A549 (cell line): ENCODE results near the gene C2orf69. TPM values are rescaled to one million over a fixed set of nuclear protein-coding genes. Genes with fewer than 3 reads are reported as not detected.

Experiments
- ATAC-seq, 2 experiments: fragments of 200-7000 bp in 1 of 2; fragments of >200 bp in 1 of 2; cut with Nextera tagmentation in 1 of 2; cut with Tn5 transposase in 1 of 2; 3 replicates each; pipeline versions ENCODE4 v1.8.0 to v1.9.1; 2018 to 2020; ENCODE audit warnings: mild to moderate bottlenecking in 1 of 2, moderate library complexity in 1 of 2
- CTCF ChIA-PET: fragments of 300-600 bp; sonication (Branson Sonifier 250); formaldehyde crosslinking; extraction: SDS; loops from one replicate; lab custom pipeline; 2021; ENCODE audit warnings: antibody characterized with exemption, inconsistent platforms; lab: Yijun Ruan, JAX
- POLR2A ChIA-PET: fragments of 350-600 bp; formaldehyde crosslinking; extraction: SDS; loops from one replicate; lab custom pipeline; 2021; ENCODE audit warnings: antibody characterized with exemption, inconsistent platforms; lab: Yijun Ruan, JAX
- DNase-seq, 2 experiments: peaks; one replicate each; pipeline versions ENCODE4 v3.0.0 to v3.0.0-alpha.2; 2011 to 2016; ENCODE audit warnings: low read depth in 1 of 2, low spot score in 1 of 2
- FAIRE-seq: peaks from 2 replicates; lab custom pipeline; 2011; peaks lifted over from hg19 to GRCh38; lab: Jason Lieb, UNC
- H3K27ac ChIP-seq, 2 experiments: fragments of >200 bp; sonication (Bioruptor Twin); formaldehyde crosslinking; 3 replicates each; pipeline ENCODE4 v1.5.1; 2016 to 2017
- H3K4me1 ChIP-seq: fragments of >200 bp; sonication (Bioruptor Twin); formaldehyde crosslinking; 3 replicates; pipeline ENCODE4 v1.6.1; 2016
- H3K4me2 ChIP-seq: fragments of >200 bp; sonication (Bioruptor Twin); formaldehyde crosslinking; 3 replicates; pipeline ENCODE4 v1.6.1; 2016
- H3K4me3 ChIP-seq: fragments of >200 bp; sonication (Bioruptor Twin); formaldehyde crosslinking; 3 replicates; pipeline ENCODE4 v1.5.1; 2016
- H3K9me3 ChIP-seq: fragments of >200 bp; sonication (Bioruptor Twin); formaldehyde crosslinking; 3 replicates; pipeline ENCODE4 v1.6.1; 2016
- CEBPB ChIP-seq, 2 experiments: fragments of >200 bp in 1 of 2; sonication (Bioruptor Twin) in 1 of 2; formaldehyde crosslinking in 1 of 2; IDR thresholded peaks; 2 replicates each; pipeline ENCODE4 v1.6.1; 2012 to 2016
- CHD2 ChIP-seq: fragments of 150-350 bp; IDR thresholded peaks from 2 replicates; pipeline ENCODE4 v1.6.1; 2014; ENCODE audit warnings: low read length; ENCODE audit not compliant: partially characterized antibody
- CTCF ChIP-seq: fragments of >200 bp; sonication (Bioruptor Twin); formaldehyde crosslinking; IDR thresholded peaks from 3 replicates; pipeline ENCODE4 v1.5.1; 2016
- ELK1 ChIP-seq: fragments of 150-350 bp; IDR thresholded peaks from 2 replicates; pipeline ENCODE4 v1.6.1; 2014; ENCODE audit warnings: low read depth, mild to moderate bottlenecking, low read length
- ESRRA ChIP-seq: fragments of 150-350 bp; IDR thresholded peaks from 2 replicates; pipeline ENCODE4 v1.6.1; 2014; ENCODE audit warnings: mild to moderate bottlenecking, low read length, borderline replicate concordance
- FOXS1 ChIP-seq: fragments of 250-450 bp; sonication (Bioruptor Pico); IDR thresholded peaks from 2 replicates; pipeline ENCODE4 v1.5.0; 2020; ENCODE audit warnings: mild to moderate bottlenecking, moderate library complexity
- HES2 ChIP-seq: fragments of >200 bp; sonication (Bioruptor Twin); formaldehyde crosslinking; IDR thresholded peaks from 2 replicates; pipeline ENCODE4 v1.6.1; 2016
- JUN ChIP-seq, 2 experiments: fragments of >200 bp; sonication (Bioruptor Twin); formaldehyde crosslinking; IDR thresholded peaks; 2 replicates in 1 of 2; 3 replicates in 1 of 2; pipeline ENCODE4 v1.6.1; 2016 to 2017
- JUNB ChIP-seq: fragments of >200 bp; sonication (Bioruptor Twin); formaldehyde crosslinking; IDR thresholded peaks from 2 replicates; pipeline ENCODE4 v1.6.1; 2016
- KDM5A ChIP-seq: fragments of 200-600 bp; sonication (generic); IDR thresholded peaks from 2 replicates; pipeline ENCODE4 v1.6.1; 2016; ENCODE audit warnings: antibody characterized with exemption, mild to moderate bottlenecking
- MAZ ChIP-seq: fragments of 150-350 bp; IDR thresholded peaks from 2 replicates; pipeline ENCODE4 v1.6.1; 2014; ENCODE audit warnings: antibody characterized with exemption, low read depth, low read length, borderline replicate concordance
- MYC ChIP-seq: IDR thresholded peaks from 2 replicates; pipeline ENCODE4 v1.6.1; 2012; ENCODE audit warnings: mild to moderate bottlenecking, inconsistent platforms, low read length, improper control_type of control experiment, borderline replicate concordance
- NFE2L2 ChIP-seq: fragments of 150-350 bp; conservative IDR thresholded peaks from 2 replicates; pipeline ENCODE4 v1.6.1; 2014; ENCODE audit warnings: low read length
- PBX3 ChIP-seq: IDR thresholded peaks from 2 replicates; pipeline ENCODE4 v1.6.1; 2012
- RAD21 ChIP-seq, 2 experiments: fragments of >200 bp in 1 of 2; sonication (Bioruptor Twin) in 1 of 2; formaldehyde crosslinking in 1 of 2; IDR thresholded peaks in 1 of 2; conservative IDR thresholded peaks in 1 of 2; 2 replicates in 1 of 2; 3 replicates in 1 of 2; pipeline ENCODE4 v1.6.1; 2012 to 2018; ENCODE audit warnings: inconsistent platforms in 1 of 2
- RARB ChIP-seq: fragments of 250-450 bp; sonication (Bioruptor Pico); IDR thresholded peaks from 2 replicates; pipeline ENCODE4 v1.8.0; 2021; ENCODE audit warnings: mild to moderate bottlenecking, moderate library complexity
- REST ChIP-seq: fragments of 200-600 bp; sonication (generic); IDR thresholded peaks from 2 replicates; pipeline ENCODE4 v1.6.1; 2016; ENCODE audit warnings: antibody characterized with exemption, mild to moderate bottlenecking, moderate library complexity
- TP53 ChIP-seq: fragments of 250-450 bp; sonication (Bioruptor Pico); IDR thresholded peaks from 2 replicates; pipeline ENCODE4 v1.5.0; 2021; ENCODE audit warnings: mild to moderate bottlenecking, moderate library complexity
- ZC3H11A ChIP-seq: fragments of 450-650 bp; IDR thresholded peaks from 2 replicates; pipeline ENCODE4 v1.6.1; 2014; ENCODE audit warnings: antibody characterized with exemption, mild to moderate bottlenecking
- ZSCAN20 ChIP-seq: fragments of 250-450 bp; sonication (Bioruptor Pico); IDR thresholded peaks from 2 replicates; pipeline ENCODE4 v1.8.0; 2022; ENCODE audit warnings: mild to moderate bottlenecking, moderate library complexity
- WGBS: methylation state at CpG from one replicate; pipeline ENCODE4 v1.1.6; 2017; ENCODE audit errors: missing lambda C conversion rate; 5-methylcytosine and 5-hydroxymethylcytosine counted together
- polyA plus RNA-seq, 4 experiments: library from polyadenylated mRNA; depleted of rRNA in 3 of 4; stranded (reverse); fragments of >200 nt; fragmentation: RNase III in 1 of 4; extraction: RNeasy Plus Mini Kit Qiagen cat#74134 plus additional on column Dnase treatment in 1 of 4; gene quantifications; 2 replicates in 3 of 4; 3 replicates in 1 of 4; pipeline ENCODE4 v1.2.3, GENCODE V29; 2011 to 2017

C2orf69 gene
- polyA plus RNA-seq, 2 of the 4 experiments (the other 2 are of a cell fraction): 9.3 to 9.9 TPM

- ATAC-seq: no peak
- DNase-seq: no peak
- no peak overlapping the region for H3K4me2 ChIP-seq
- H3K4me3 ChIP-seq: no peak overlapping the region
- WGBS: 46% methylated on average over 4 of the region's 4 CpGs
- no peaks in the 10 kb centered on the region for H3K4me1 ChIP-seq
- TF ChIP-seq KDM5A (no peak), CHD2 (no peak), ESRRA (no peak), HES2 (no peak), ELK1 (no peak), MYC (no peak), REST (no peak), ZSCAN20 (no peak), ZC3H11A (no peak), CTCF (no peak), JUN (IDR thresholded peaks at IDR 0.05) (no peak), PBX3 (no peak), CEBPB (IDR thresholded peaks at IDR 0.05) (no peak)
- POLR2A ChIA-PET: no interaction called here
- H3K9me3 ChIP-seq: no peaks in the 10 kb centered on the region
- H3K27ac ChIP-seq: no peak overlapping the region
- FAIRE-seq: no peak
- CTCF ChIA-PET: interaction anchor here (1.4 kb wide), 1 partner anchor 20 kb away, joined by 3 read pairs; no protein-coding TSS in a partner anchor
Observed at GRCh38 chr2:199901942-199902341, 9.2 kb upstream of the C2orf69 start.

GRCh38 chr2:199902486-199903110 is 8.5 kb upstream of the C2orf69 start:
- Histone ChIP-seq H3K4me3 (no peak overlapping the region), H3K9me3 (no peaks in the 10 kb centered on the region), H3K4me2 (no peak overlapping the region), H3K27ac (no peak overlapping the region), H3K4me1 (no peaks in the 10 kb centered on the region)
- FAIRE-seq (no peak), DNase-seq (no peak), ATAC-seq (no peak)
- TF ChIP-seq FOXS1 (CRISPR knock-in tag): no peak
- no peak for TF ChIP-seq MAZ
- TF ChIP-seq RARB (CRISPR knock-in tag): no peak
- no peak for TF ChIP-seq PBX3
- no peak for TF ChIP-seq JUNB
- no peak for TF ChIP-seq NFE2L2
- TF ChIP-seq TP53 (CRISPR knock-in tag): no peak
- TF ChIP-seq RAD21 (conservative IDR thresholded peaks at IDR 0.05 in 1 of 2, IDR thresholded peaks at IDR 0.05 in 1 of 2): no peak
- ChIA-PET POLR2A (no interaction called here), CTCF (interaction anchor here (1.4 kb wide), 1 partner anchor 21 kb away, joined by 3 read pairs; no protein-coding TSS in a partner anchor)
- 83% methylated on average over 4 of the region's 4 CpGs for WGBS
